ENCODE data around the gene GPBAR1.

GRCh38 chr2:218298314-218298875, 37.6 kb downstream of the GPBAR1 start:
- TF ChIP-seq CTCF (conservative IDR thresholded peaks at IDR 0.05; ENCODE audit: low read depth, low read length) (no peak), EZH2 (IDR thresholded peaks at IDR 0.05; ENCODE audit: borderline replicate concordance, low read depth, low read length, poor library complexity, severe bottlenecking) (no peak)

Measured in A673 (cell line).